GM23248 (cell line): ENCODE measurements around the gene MLF2. TPM values are rescaled to one million over a fixed set of nuclear protein-coding genes. Genes with fewer than 3 reads are reported as not detected.

ENCODE experiments used
- DNase-seq: peaks from one replicate; pipeline ENCODE4 v3.0.0-alpha.2; 2015
- H2AFZ ChIP-seq: fragments of 200-600 bp; sonication (generic); 2 replicates; pipeline ENCODE4 v1.6.1; 2016; ENCODE audit warnings: antibody characterized with exemption
- H3F3A ChIP-seq: fragments of 200-600 bp; sonication (generic); 2 replicates; pipeline ENCODE4 v1.6.1; 2016; ENCODE audit warnings: mild to moderate bottlenecking, antibody characterized with exemption, mixed run types; ENCODE audit not compliant: insufficient read depth
- H3K27ac ChIP-seq: fragments of 200-600 bp; sonication (generic); 2 replicates; pipeline ENCODE4 v1.5.1; 2016; ENCODE audit warnings: mild to moderate bottlenecking
- H3K27me3 ChIP-seq: fragments of 200-600 bp; sonication (generic); replicated peaks from 2 replicates; pipeline ENCODE4 v1.6.1; 2016; ENCODE audit warnings: mild to moderate bottlenecking; ENCODE audit not compliant: insufficient read depth
- H3K36me3 ChIP-seq: fragments of 200-600 bp; sonication (generic); 2 replicates; pipeline ENCODE4 v1.6.1; 2016; ENCODE audit warnings: low read depth, mild to moderate bottlenecking
- H3K4me1 ChIP-seq: fragments of 200-600 bp; sonication (generic); 2 replicates; pipeline ENCODE4 v1.6.1; 2016; ENCODE audit warnings: mild to moderate bottlenecking; ENCODE audit not compliant: insufficient read depth
- H3K4me2 ChIP-seq: fragments of 200-600 bp; sonication (generic); one replicate; pipeline ENCODE4 v1.6.1; 2016; ENCODE audit warnings: mild to moderate bottlenecking; ENCODE audit not compliant: unreplicated experiment
- H3K4me3 ChIP-seq: fragments of 200-600 bp; sonication (generic); 2 replicates; pipeline ENCODE4 v1.5.1; 2016; ENCODE audit warnings: mild to moderate bottlenecking
- H3K79me2 ChIP-seq: fragments of 200-600 bp; sonication (generic); 2 replicates; pipeline ENCODE4 v1.6.1; 2016; ENCODE audit warnings: mild to moderate bottlenecking; ENCODE audit not compliant: insufficient read depth
- H3K9ac ChIP-seq: fragments of 200-600 bp; sonication (generic); 2 replicates; pipeline ENCODE4 v1.6.1; 2016; ENCODE audit warnings: mild to moderate bottlenecking
- H3K9me2 ChIP-seq: fragments of 200-600 bp; sonication (generic); 2 replicates; pipeline ENCODE4 v1.6.1; 2016; ENCODE audit warnings: mixed run types, mild to moderate bottlenecking, moderate library complexity; ENCODE audit not compliant: insufficient read depth
- H3K9me3 ChIP-seq: fragments of 200-600 bp; sonication (generic); one replicate; pipeline ENCODE4 v1.6.1; 2017; ENCODE audit warnings: low read depth
- H4K20me1 ChIP-seq: fragments of 200-600 bp; sonication (generic); 2 replicates; pipeline ENCODE4 v1.6.0; 2016; ENCODE audit not compliant: insufficient read depth
- EZH2 ChIP-seq: fragments of 200-600 bp; sonication (generic); IDR thresholded peaks from 2 replicates; pipeline ENCODE4 v1.6.1; 2018; ENCODE audit warnings: antibody characterized with exemption, mild to moderate bottlenecking; ENCODE audit not compliant: insufficient read depth, poor library complexity, severe bottlenecking
- EZH2phosphoT487 ChIP-seq: fragments of 200-600 bp; sonication (generic); IDR thresholded peaks from 2 replicates; pipeline ENCODE4 v1.6.1; 2018; ENCODE audit warnings: antibody characterized with exemption, moderate library complexity, mild to moderate bottlenecking, low read depth; ENCODE audit not compliant: insufficient read depth
- WGBS, 2 experiments: methylation state at CpG; one replicate each; pipeline ENCODE4 v1.1.6; 2015 to 2017; ENCODE audit warnings: low lambda C conversion rate in 2 of 2, low coverage in 1 of 2; ENCODE audit errors: missing lambda C conversion rate in 2 of 2; 5-methylcytosine and 5-hydroxymethylcytosine counted together
- in situ Hi-C: fragments of 300-500 bp; cut with MboI; formaldehyde crosslinking; loops from 2 replicates; pipeline ENCODE4 v1.15.0; 2020
- polyA plus RNA-seq: library from polyadenylated mRNA; unstranded; fragments of >200 nt; fragmentation: Nextera tagmentation; extraction: Ambion mirVana; gene quantifications from 2 replicates; pipeline ENCODE4 v1.2.1, GENCODE V29; 2016
- total RNA-seq: library from RNA; depleted of rRNA; stranded (reverse); fragments of >200 nt; shearing (Covaris generic); gene quantifications from 2 replicates; pipeline ENCODE4 v1.2.3, GENCODE V29; 2014

MLF2 gene
- total and polyA plus RNA-seq, 2 experiments from 2014 or later: 313 to 386 TPM

- no peak for DNase-seq
- Histone ChIP-seq H3K4me3 (no peak overlapping the region), H3K36me3 (no peaks in the 10 kb centered on the region), H3K9me3 (no peaks in the 10 kb centered on the region), H3K9me2 (no peaks in the 10 kb centered on the region), H3F3A (peaks cover 15% of the 10 kb centered on the region), H3K9ac (no peak overlapping the region), H3K79me2 (no peaks in the 10 kb centered on the region), H2AFZ (no peak overlapping the region), H3K27ac (no peak overlapping the region), H4K20me1 (no peaks in the 10 kb centered on the region), H3K27me3 (no peaks in the 10 kb centered on the region), H3K4me2 (no peak overlapping the region), H3K4me1 (peaks cover 18% of the 10 kb centered on the region)
- WGBS, 2 experiments: 78 to 79% methylated on average over 5 of the region's 5 CpGs
- in situ Hi-C loops: no loop called here
- TF ChIP-seq EZH2 (no peak), EZH2phosphoT487 (no peak)
Measured at GRCh38 chr12:6759741-6760140, 6.8 kb upstream of the MLF2 start.

GRCh38 chr12:6758506-6759095 lies 5.7 kb upstream of the MLF2 start:
- Histone ChIP-seq H3K9me2 (no peaks in the 10 kb centered on the region), H3K27ac (no peak overlapping the region), H3K9me3 (no peaks in the 10 kb centered on the region), H3F3A (peaks cover 8% of the 10 kb centered on the region), H3K4me1 (peaks cover 9% of the 10 kb centered on the region), H4K20me1 (no peaks in the 10 kb centered on the region), H3K27me3 (no peaks in the 10 kb centered on the region), H2AFZ (no peak overlapping the region), H3K9ac (no peak overlapping the region), H3K36me3 (no peaks in the 10 kb centered on the region), H3K4me3 (no peak overlapping the region), H3K79me2 (no peaks in the 10 kb centered on the region), H3K4me2 (no peak overlapping the region)
- 82% methylated on average over 9 of the region's 9 CpGs for WGBS, 2 experiments
- DNase-seq: no peak
- TF ChIP-seq EZH2 (no peak), EZH2phosphoT487 (no peak)
- in situ Hi-C loops: no loop called here

GRCh38 chr12:6757028-6757690 lies 4.2 kb upstream of the MLF2 start:
- Histone ChIP-seq H3K4me1 (no peaks in the 10 kb centered on the region), H3K9me3 (no peaks in the 10 kb centered on the region), H3K4me2 (no peak overlapping the region), H3F3A (no peaks in the 10 kb centered on the region), H3K4me3 (no peak overlapping the region), H3K79me2 (peaks cover 7% of the 10 kb centered on the region), H3K9ac (no peak overlapping the region), H3K27me3 (no peaks in the 10 kb centered on the region), H3K27ac (no peak overlapping the region), H3K9me2 (no peaks in the 10 kb centered on the region), H4K20me1 (no peaks in the 10 kb centered on the region), H2AFZ (no peak overlapping the region), H3K36me3 (no peaks in the 10 kb centered on the region)
- WGBS, 2 experiments: 68 to 71% methylated on average over 8 of the region's 8 CpGs
- TF ChIP-seq EZH2: no peak
- TF ChIP-seq EZH2phosphoT487: no peak
- in situ Hi-C loops: no loop called here
- DNase-seq: no peak

GRCh38 chr12:6754411-6754810 lies 1.5 kb upstream of the MLF2 start:
- WGBS, 2 experiments: 99 to 100% methylated on average over 2 of the region's 2 CpGs
- 0 out of 2 replicates have a peak overlapping the region, but pooled peaks have one; percentile 14 for H2AFZ ChIP-seq
- H3K36me3 ChIP-seq: peaks cover 11% of the 10 kb centered on the region

More at GRCh38 chr12:6754411-6754810, 1.5 kb upstream of the MLF2 start:
- no peaks in the 10 kb centered on the region for H3F3A ChIP-seq
- no peaks in the 10 kb centered on the region for H3K27me3 ChIP-seq
- H3K79me2 ChIP-seq: peaks cover 34% of the 10 kb centered on the region
- peaks cover 5% of the 10 kb centered on the region; the same call in 1 of the 2 replicates for H3K4me1 ChIP-seq
- in situ Hi-C loops: no loop called here
- no peak overlapping the region for H3K27ac ChIP-seq
- TF ChIP-seq EZH2phosphoT487 (no peak), EZH2 (no peak)
- no peak overlapping the region for H3K9ac ChIP-seq
- H3K4me3 ChIP-seq: no peak overlapping the region
- H3K4me2 ChIP-seq: no peak overlapping the region
- DNase-seq: no peak
- no peaks in the 10 kb centered on the region for H3K9me2 ChIP-seq
- H4K20me1 ChIP-seq: no peaks in the 10 kb centered on the region
- H3K9me3 ChIP-seq: no peaks in the 10 kb centered on the region
